ENCODE measurements around the gene CDH8.

DNA sequence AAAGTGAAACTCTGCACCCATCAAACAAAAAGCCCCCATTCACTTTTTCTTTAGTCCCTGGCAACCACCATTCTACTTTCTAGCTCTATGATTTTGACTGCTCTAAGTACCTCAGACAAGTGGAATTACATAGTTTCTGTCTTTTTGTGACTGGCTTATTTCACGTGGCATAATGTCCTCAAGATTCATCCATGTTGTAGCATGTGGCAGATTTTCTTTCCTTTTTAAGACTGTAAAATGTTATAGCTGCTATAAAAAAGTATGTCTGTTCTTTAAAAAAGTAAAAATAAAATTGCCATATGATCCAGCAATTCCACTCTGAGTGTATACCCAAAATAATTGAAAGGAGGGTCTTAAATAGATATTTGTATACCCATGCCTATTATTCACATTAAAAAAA is 429.7 kb downstream of the CDH8 start:
- TF ChIP-seq POLR2A (IDR thresholded peaks at IDR 0.05), result no peak
- TF ChIP-seq, protein P1, sequence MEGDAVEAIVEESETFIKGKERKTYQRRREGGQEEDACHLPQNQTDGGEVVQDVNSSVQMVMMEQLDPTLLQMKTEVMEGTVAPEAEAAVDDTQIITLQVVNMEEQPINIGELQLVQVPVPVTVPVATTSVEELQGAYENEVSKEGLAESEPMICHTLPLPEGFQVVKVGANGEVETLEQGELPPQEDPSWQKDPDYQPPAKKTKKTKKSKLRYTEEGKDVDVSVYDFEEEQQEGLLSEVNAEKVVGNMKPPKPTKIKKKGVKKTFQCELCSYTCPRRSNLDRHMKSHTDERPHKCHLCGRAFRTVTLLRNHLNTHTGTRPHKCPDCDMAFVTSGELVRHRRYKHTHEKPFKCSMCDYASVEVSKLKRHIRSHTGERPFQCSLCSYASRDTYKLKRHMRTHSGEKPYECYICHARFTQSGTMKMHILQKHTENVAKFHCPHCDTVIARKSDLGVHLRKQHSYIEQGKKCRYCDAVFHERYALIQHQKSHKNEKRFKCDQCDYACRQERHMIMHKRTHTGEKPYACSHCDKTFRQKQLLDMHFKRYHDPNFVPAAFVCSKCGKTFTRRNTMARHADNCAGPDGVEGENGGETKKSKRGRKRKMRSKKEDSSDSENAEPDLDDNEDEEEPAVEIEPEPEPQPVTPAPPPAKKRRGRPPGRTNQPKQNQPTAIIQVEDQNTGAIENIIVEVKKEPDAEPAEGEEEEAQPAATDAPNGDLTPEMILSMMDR (IDR thresholded peaks at IDR 0.05), result no peak

Measured in thyroid gland (tissue), 4 donors.